K562 (cell line): Measurements from ENCODE around the gene COLEC12. TPM values are rescaled to one million over a fixed set of nuclear protein-coding genes. Genes with fewer than 3 reads are reported as not detected.

Source experiments
- ATAC-seq: fragments of 200-7000 bp; cut with Tn5 transposase; 3 replicates; pipeline ENCODE4 v1.9.1; 2020; ENCODE audit warnings: moderate library complexity
- BruUV-seq: library from RNA; stranded (reverse); fragments of 400-500 nt; replicated peaks from 2 replicates; lab custom pipeline; 2021; lab: Mats Ljungman, UMichigan
- CTCF ChIA-PET: fragments of 300-600 bp; formaldehyde crosslinking; extraction: SDS; loops from one replicate; lab custom pipeline; 2021; ENCODE audit warnings: low intra/inter-chr PET ratio; lab: Yijun Ruan, JAX
- POLR2A ChIA-PET: fragments of 300-600, 350-650 bp; sonication (Branson Sonifier 250); formaldehyde crosslinking; extraction: SDS; loops from one replicate; lab custom pipeline; 2021; ENCODE audit warnings: antibody characterized with exemption, inconsistent platforms; lab: Yijun Ruan, JAX
- DNase-seq, 4 experiments: peaks; one replicate each; pipeline versions ENCODE4 v3.0.0 to v3.0.0-alpha.2; 2011 to 2018; ENCODE audit warnings: low spot score in 3 of 4, mixed read lengths in 3 of 4; ENCODE audit errors: extremely low read depth in 1 of 4
- FAIRE-seq: peaks from 2 replicates; lab custom pipeline; 2011; peaks lifted over from hg19 to GRCh38; lab: Jason Lieb, UNC
- H2AFZ ChIP-seq: 2 replicates; pipeline ENCODE4 v1.6.0; 2011; ENCODE audit warnings: low read depth, low read length, control low read depth, inconsistent platforms
- H3K27ac ChIP-seq: fragments of 200-600 bp; 3 replicates; pipeline ENCODE4 v1.8.0; 2011; ENCODE audit warnings: low read depth, mild to moderate bottlenecking, control low read depth, inconsistent platforms, low read length, moderate library complexity, mixed read lengths; ENCODE audit errors: extremely low read depth
- H3K27me3 ChIP-seq, 2 experiments: fragments of 300-600 bp in 1 of 2; 2 replicates in 1 of 2; 3 replicates in 1 of 2; pipeline versions ENCODE4 v1.6.0 to v1.8.0; 2011; ENCODE audit warnings: inconsistent platforms in 2 of 2, low read length in 2 of 2, mild to moderate bottlenecking in 1 of 2, mixed read lengths in 1 of 2, moderate library complexity in 1 of 2; ENCODE audit not compliant: control insufficient read depth in 2 of 2, insufficient read depth in 2 of 2
- H3K36me3 ChIP-seq: fragments of 300-600 bp; 3 replicates; pipeline ENCODE4 v1.8.0; 2011; ENCODE audit warnings: mild to moderate bottlenecking, low read length, inconsistent platforms; ENCODE audit not compliant: control insufficient read depth, insufficient read depth
- H3K4me1 ChIP-seq, 2 experiments: fragments of 200-600 bp in 1 of 2; replicated peaks in 1 of 2; 2 replicates in 1 of 2; 3 replicates in 1 of 2; pipeline versions ENCODE4 v1.5.1 to v1.8.0; 2011; ENCODE audit warnings: inconsistent platforms in 2 of 2, low read length in 2 of 2, mild to moderate bottlenecking in 1 of 2, mixed read lengths in 1 of 2, moderate library complexity in 1 of 2; ENCODE audit not compliant: control insufficient read depth in 2 of 2, insufficient read depth in 2 of 2
- H3K4me2 ChIP-seq: 2 replicates; pipeline ENCODE4 v1.6.1; 2011; ENCODE audit warnings: low read length, control low read depth, inconsistent platforms, mixed read lengths; ENCODE audit not compliant: insufficient read depth
- H3K4me3 ChIP-seq: fragments of 200-600 bp; sonication (generic), shearing (Covaris generic); 2 replicates; pipeline ENCODE4 v1.5.1; 2016; ENCODE audit warnings: control low read depth, inconsistent platforms
- H3K79me2 ChIP-seq: fragments of 200-600 bp; 3 replicates; pipeline ENCODE4 v1.8.0; 2011; ENCODE audit warnings: low read length, inconsistent platforms; ENCODE audit not compliant: control insufficient read depth, insufficient read depth
- H3K9ac ChIP-seq, 2 experiments: 2 replicates each; pipeline versions ENCODE4 v1.6.0 to v1.6.1; 2011; ENCODE audit warnings: low read depth in 2 of 2, low read length in 2 of 2, control low read depth in 1 of 2, inconsistent platforms in 1 of 2, mild to moderate bottlenecking in 1 of 2, mixed read lengths in 1 of 2; ENCODE audit not compliant: insufficient read depth in 1 of 2
- H3K9me1 ChIP-seq: one replicate; pipeline ENCODE4 v1.6.0; 2011; ENCODE audit warnings: inconsistent platforms, mild to moderate bottlenecking, low read length, moderate library complexity; ENCODE audit not compliant: control insufficient read depth, insufficient read depth
- H3K9me3 ChIP-seq: replicated peaks from 2 replicates; pipeline ENCODE4 v1.5.1; 2011; ENCODE audit warnings: low read depth, low read length, inconsistent platforms; ENCODE audit not compliant: control insufficient read depth, insufficient read depth
- H4K20me1 ChIP-seq: replicated peaks from 2 replicates; pipeline ENCODE4 v1.6.1; 2011; ENCODE audit warnings: low read length, inconsistent platforms, mixed read lengths; ENCODE audit not compliant: control insufficient read depth, insufficient read depth
- BRF1 ChIP-seq: IDR thresholded peaks from 3 replicates; pipeline ENCODE4 v1.6.1; 2011; ENCODE audit warnings: borderline replicate concordance, mild to moderate bottlenecking; ENCODE audit not compliant: insufficient read length; ENCODE audit errors: extremely low read depth
- CLOCK ChIP-seq: fragments of 250-450 bp; sonication (Bioruptor Pico); IDR thresholded peaks from 2 replicates; pipeline ENCODE4 v1.4.0; 2020; ENCODE audit warnings: mild to moderate bottlenecking, moderate library complexity, borderline replicate concordance
- MIER1 ChIP-seq: fragments of 450-650 bp; IDR thresholded peaks from 2 replicates; pipeline ENCODE4 v1.6.1; 2016; ENCODE audit warnings: antibody characterized with exemption, mild to moderate bottlenecking, low read depth
- NFIC ChIP-seq: fragments of 450-650 bp; IDR thresholded peaks from 2 replicates; pipeline ENCODE4 v1.6.1; 2017; ENCODE audit warnings: mild to moderate bottlenecking, inconsistent platforms
- NR2C1 ChIP-seq, 2 experiments: fragments of 450-650 bp; IDR thresholded peaks; 2 replicates each; pipeline ENCODE4 v1.6.1; 2017; ENCODE audit warnings: mild to moderate bottlenecking in 2 of 2, antibody characterized with exemption in 1 of 2, inconsistent platforms in 1 of 2, missing compliant biosample characterization in 1 of 2, missing genetic modification characterization in 1 of 2
- NR4A1 ChIP-seq, 2 experiments: fragments of 250-450 bp in 1 of 2; fragments of 450-650 bp in 1 of 2; sonication (Bioruptor Pico) in 1 of 2; IDR thresholded peaks; 2 replicates each; pipeline versions ENCODE4 v1.4.0 to v1.6.1; 2016 to 2020; ENCODE audit warnings: mild to moderate bottlenecking in 2 of 2, missing compliant biosample characterization in 1 of 2, missing genetic modification characterization in 1 of 2, moderate library complexity in 1 of 2
- ZBTB17 ChIP-seq: fragments of 450-650 bp; formaldehyde crosslinking; IDR thresholded peaks from 2 replicates; pipeline ENCODE4 v1.4.0; 2020; ENCODE audit warnings: mild to moderate bottlenecking
- ZNF324 ChIP-seq: fragments of 250-450 bp; sonication (Bioruptor Pico); IDR thresholded peaks from 2 replicates; pipeline ENCODE4 v1.4.0; 2020; ENCODE audit warnings: mild to moderate bottlenecking
- WGBS: fragments of 100-300 bp; shearing (Covaris generic); methylation state at CpG from one replicate; pipeline ENCODE4 v1.1.6; 2016; ENCODE audit warnings: low coverage, mixed read lengths; ENCODE audit not compliant: insufficient coverage; ENCODE audit errors: missing lambda C conversion rate; 5-methylcytosine and 5-hydroxymethylcytosine counted together
- in situ Hi-C: fragments of 300-500 bp; cut with MboI; formaldehyde crosslinking; loops from 4 replicates; pipeline ENCODE4 v1.15.0; 2018; ENCODE audit warnings: inconsistent platforms, mixed read lengths
- intact Hi-C: fragments of 100-400 bp; cut with micrococcal nuclease; formaldehyde crosslinking; loops from 2 replicates; pipeline ENCODE4 v1.14.2; 2022
- polyA plus RNA-seq, 8 experiments: library from polyadenylated mRNA; depleted of rRNA in 4 of 8; stranded (reverse) in 5 of 8; unstranded in 3 of 8; fragments of >200 nt; fragmentation: Nextera tagmentation in 2 of 8; fragmentation: Illumina TruSeq in 1 of 8; extraction: Ambion mirVana in 2 of 8; extraction: Trizol in 1 of 8; gene quantifications; 2 replicates each; pipeline versions ENCODE4 v1.2.1 to v1.2.3, GENCODE V29; 2011 to 2014; ENCODE audit warnings: inconsistent platforms in 1 of 8, missing spikeins in 1 of 8
- total RNA-seq, 7 experiments: library from RNA; depleted of rRNA in 6 of 7; stranded (reverse); fragments of >200 nt in 6 of 7; fragmentation: Illumina TruSeq in 2 of 7; extraction: Trizol in 2 of 7; gene quantifications; 2 replicates each; pipeline versions ENCODE4 v1.2.1 to v1.2.3, GENCODE V29; 2011 to 2021; ENCODE audit warnings: low replicate concordance in 1 of 7

COLEC12 gene
- total and polyA plus RNA-seq, 9 of the 15 experiments (the other 6 are each of a cell fraction or from before 2014, with no cell fraction given): 0.04 TPM; not detected in 8

GRCh38 chr18:492451-492850 is 8.1 kb downstream of the COLEC12 start:
- Histone ChIP-seq H2AFZ (no peak overlapping the region), H3K27ac (no peak overlapping the region), H3K27me3 (peaks cover 5 to 15% of the 10 kb centered on the region in 2 experiments; a peak in 3 of 5 replicates), H3K4me2 (no peak overlapping the region), H3K9ac (no peak overlapping the region), H3K4me1 (no peaks in the 10 kb centered on the region), H3K4me3 (no peak overlapping the region), H3K79me2 (no peaks in the 10 kb centered on the region), H4K20me1 (no peaks in the 10 kb centered on the region), H3K9me3 (no peaks in the 10 kb centered on the region), H3K36me3 (no peaks in the 10 kb centered on the region), H3K9me1 (no peaks in the 10 kb centered on the region)
- FAIRE-seq (no peak), ATAC-seq (no peak), DNase-seq (no peak)
- intact Hi-C loops (loop anchor here (10.0 kb wide), 1 partner anchor 342 kb away; no protein-coding TSS in a partner anchor), in situ Hi-C loops (no loop called here)
- no TSS peak for BruUV-seq
- TF ChIP-seq ZNF324 (CRISPR knock-in tag) (no peak), ZBTB17 (CRISPR knock-in tag) (no peak), BRF1 (no peak), NR4A1 (CRISPR knock-in tag; IDR thresholded peaks at IDR 0.05) (no peak), NR4A1 (tag; IDR thresholded peaks at IDR 0.05) (no peak), MIER1 (no peak), NFIC (no peak), CLOCK (CRISPR knock-in tag) (no peak), NR2C1 (IDR thresholded peaks at IDR 0.05) (no peak), NR2C1 (tag; IDR thresholded peaks at IDR 0.05) (no peak)
- POLR2A ChIA-PET: no interaction called here
- WGBS: 9% methylated on average over 5 of the region's 5 CpGs
- CTCF ChIA-PET: interaction anchor here (0.7 kb wide), 1 partner anchor 319 kb away, joined by 3 read pairs; no protein-coding TSS in a partner anchor
